Neural progenitor cell (in vitro differentiated cells): ENCODE data around the gene GNMT. TPM values are rescaled to one million over a fixed set of nuclear protein-coding genes. Genes with fewer than 3 reads are reported as not detected.

Experiments
- DNase-seq: peaks from one replicate; pipeline ENCODE4 v3.0.0-alpha.2; 2016; ENCODE audit warnings: low spot score
- H2AFZ ChIP-seq: fragments of 200-600 bp; sonication (generic); replicated peaks from 2 replicates; pipeline ENCODE4 v1.6.1; 2016; ENCODE audit warnings: antibody characterized with exemption
- H3F3A ChIP-seq: fragments of 200-600 bp; sonication (generic); 2 replicates; pipeline ENCODE4 v1.6.1; 2016; ENCODE audit warnings: antibody characterized with exemption, low read depth
- H3K27ac ChIP-seq: fragments of 200-600 bp; sonication (generic); 2 replicates; pipeline ENCODE4 v1.5.1; 2016; ENCODE audit warnings: mild to moderate bottlenecking
- H3K27me3 ChIP-seq: fragments of 200-600 bp; sonication (generic); 2 replicates; pipeline ENCODE4 v1.6.1; 2016; ENCODE audit warnings: mild to moderate bottlenecking, moderate library complexity
- H3K36me3 ChIP-seq: fragments of 200-600 bp; sonication (generic); 2 replicates; pipeline ENCODE4 v1.5.1; 2016
- H3K4me1 ChIP-seq: fragments of 200-600 bp; sonication (generic); 2 replicates; pipeline ENCODE4 v1.6.1; 2016; ENCODE audit warnings: mixed run types
- H3K4me2 ChIP-seq: fragments of 200-600 bp; sonication (generic); 2 replicates; pipeline ENCODE4 v1.6.1; 2016
- H3K4me3 ChIP-seq: fragments of 200-600 bp; sonication (generic); 2 replicates; pipeline ENCODE4 v1.5.1; 2016
- H3K79me2 ChIP-seq: fragments of 200-600 bp; sonication (generic); 2 replicates; pipeline ENCODE4 v1.6.1; 2016; ENCODE audit warnings: low read depth
- H3K9ac ChIP-seq: fragments of 200-600 bp; sonication (generic); 2 replicates; pipeline ENCODE4 v1.6.1; 2016
- H3K9me3 ChIP-seq: fragments of 200-600 bp; sonication (generic); 2 replicates; pipeline ENCODE4 v1.5.1; 2016; ENCODE audit warnings: low read depth
- H4K20me1 ChIP-seq: fragments of 200-600 bp; sonication (generic); 2 replicates; pipeline ENCODE4 v1.6.1; 2016; ENCODE audit warnings: low read depth
- H3K27ac Mint-ChIP-seq: 3 replicates; pipeline ENCODE4 v1.8.0; 2021; ENCODE audit warnings: mixed read lengths
- H3K27me3 Mint-ChIP-seq: 2 replicates; pipeline ENCODE4 v1.8.0; 2022; ENCODE audit warnings: low read depth, mild to moderate bottlenecking, inconsistent platforms, moderate library complexity, mixed read lengths; ENCODE audit not compliant: insufficient read depth
- H3K36me3 Mint-ChIP-seq: 3 replicates; pipeline ENCODE4 v1.8.0; 2021; ENCODE audit warnings: mixed read lengths
- H3K4me1 Mint-ChIP-seq: 3 replicates; pipeline ENCODE4 v1.8.0; 2021; ENCODE audit warnings: mixed read lengths
- H3K4me3 Mint-ChIP-seq: 3 replicates; pipeline ENCODE4 v1.8.0; 2021; ENCODE audit warnings: mild to moderate bottlenecking, moderate library complexity, mixed read lengths
- H3K9me3 Mint-ChIP-seq: 3 replicates; pipeline ENCODE4 v1.8.0; 2020; ENCODE audit warnings: mixed read lengths
- EZH2 ChIP-seq: fragments of 200-600 bp; sonication (generic); IDR thresholded peaks from 2 replicates; pipeline ENCODE4 v1.6.1; 2017; ENCODE audit warnings: antibody characterized with exemption, mild to moderate bottlenecking, moderate library complexity
- EZH2phosphoT487 ChIP-seq: fragments of 200-600 bp; sonication (generic); IDR thresholded peaks from 2 replicates; pipeline ENCODE4 v1.6.1; 2017; ENCODE audit warnings: antibody characterized with exemption
- total RNA-seq: library from RNA; depleted of rRNA; stranded (reverse); fragments of >200 nt; gene quantifications from 2 replicates; pipeline ENCODE4 v1.2.3, GENCODE V29; 2015; ENCODE audit warnings: low replicate concordance
- TF ChIP-seq, protein P1 (sequence below): fragments of 200-600 bp; sonication (generic); IDR thresholded peaks from 2 replicates; pipeline ENCODE4 v1.5.1; 2017; ENCODE audit warnings: antibody characterized with exemption, mild to moderate bottlenecking

Gene GNMT
- total RNA-seq, 1 donor from 2014 or later, result not detected

DNA sequence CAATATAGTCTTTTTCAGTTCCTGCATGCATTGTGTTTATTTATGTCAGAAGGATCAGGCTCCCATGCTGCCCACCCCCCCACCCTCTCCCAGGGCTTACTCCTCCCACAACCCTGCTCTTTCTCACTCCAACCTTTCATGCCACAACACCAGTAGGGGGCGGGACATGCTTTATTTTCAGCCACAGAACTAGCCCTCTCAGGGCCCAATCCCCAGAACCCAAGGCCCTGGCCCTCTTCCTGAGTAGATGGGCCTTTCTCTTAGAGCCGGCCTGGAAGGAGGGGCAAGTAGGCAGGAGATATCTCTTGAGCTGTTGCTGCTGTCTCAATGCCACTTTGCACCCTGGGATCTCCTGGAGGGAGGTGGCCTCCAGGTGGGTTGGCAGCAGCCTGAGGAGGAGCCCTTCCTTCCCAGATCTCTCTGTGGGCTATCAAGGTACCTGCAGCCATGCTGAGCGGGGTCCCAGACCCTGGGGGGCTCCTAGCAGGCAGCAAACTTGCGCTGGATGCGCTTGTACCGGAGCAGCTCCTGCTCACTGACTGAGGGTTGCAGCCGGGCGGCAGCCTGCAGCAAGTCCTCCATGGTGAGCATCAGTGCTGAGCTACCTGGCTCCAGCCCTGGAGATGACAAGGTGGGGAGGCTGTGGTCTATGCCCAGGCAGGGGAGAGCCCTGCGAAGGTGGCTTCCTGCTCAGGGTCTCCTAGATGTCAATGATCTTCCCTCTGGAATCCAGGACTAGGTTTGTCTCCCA lies 3.5 kb downstream of the GNMT start:
- TF ChIP-seq, protein P1, sequence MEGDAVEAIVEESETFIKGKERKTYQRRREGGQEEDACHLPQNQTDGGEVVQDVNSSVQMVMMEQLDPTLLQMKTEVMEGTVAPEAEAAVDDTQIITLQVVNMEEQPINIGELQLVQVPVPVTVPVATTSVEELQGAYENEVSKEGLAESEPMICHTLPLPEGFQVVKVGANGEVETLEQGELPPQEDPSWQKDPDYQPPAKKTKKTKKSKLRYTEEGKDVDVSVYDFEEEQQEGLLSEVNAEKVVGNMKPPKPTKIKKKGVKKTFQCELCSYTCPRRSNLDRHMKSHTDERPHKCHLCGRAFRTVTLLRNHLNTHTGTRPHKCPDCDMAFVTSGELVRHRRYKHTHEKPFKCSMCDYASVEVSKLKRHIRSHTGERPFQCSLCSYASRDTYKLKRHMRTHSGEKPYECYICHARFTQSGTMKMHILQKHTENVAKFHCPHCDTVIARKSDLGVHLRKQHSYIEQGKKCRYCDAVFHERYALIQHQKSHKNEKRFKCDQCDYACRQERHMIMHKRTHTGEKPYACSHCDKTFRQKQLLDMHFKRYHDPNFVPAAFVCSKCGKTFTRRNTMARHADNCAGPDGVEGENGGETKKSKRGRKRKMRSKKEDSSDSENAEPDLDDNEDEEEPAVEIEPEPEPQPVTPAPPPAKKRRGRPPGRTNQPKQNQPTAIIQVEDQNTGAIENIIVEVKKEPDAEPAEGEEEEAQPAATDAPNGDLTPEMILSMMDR, result peak; percentile 57
- TF ChIP-seq EZH2, result no peak
- TF ChIP-seq EZH2phosphoT487, result no peak
- peaks cover 7% of the 10 kb centered on the region for H3K36me3 Mint-ChIP-seq
- DNase-seq, result peak; percentile 84

DNA sequence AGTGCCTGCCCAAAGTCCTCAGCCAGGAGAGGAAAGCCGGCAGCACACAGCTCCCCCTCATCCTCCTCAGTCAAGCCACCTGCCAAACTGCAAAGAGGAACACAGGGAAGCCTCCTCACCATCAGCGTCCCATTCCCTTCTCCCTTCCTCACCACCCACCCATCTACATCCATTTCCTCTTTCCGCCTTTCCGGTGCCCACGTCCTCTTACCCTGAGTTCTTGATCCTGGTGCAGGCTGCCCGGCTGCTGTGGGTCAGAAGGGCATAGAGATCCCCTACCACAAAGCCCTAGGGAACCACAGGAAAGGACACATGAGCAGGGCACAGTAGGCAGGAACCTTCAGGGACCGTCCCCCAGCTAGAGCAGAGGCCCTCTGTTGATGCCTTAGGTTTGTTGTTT lies 6.0 kb downstream of the GNMT start:
- H3K4me1 ChIP-seq, result peaks cover 4% of the 10 kb centered on the region
- H3K4me2 ChIP-seq, result no peak overlapping the region
- H4K20me1 ChIP-seq, result no peaks in the 10 kb centered on the region
- no peak overlapping the region for H3K4me3 ChIP-seq
- H3K27ac ChIP-seq, result no peak overlapping the region
- H3K27ac Mint-ChIP-seq, result no peak overlapping the region
- no peaks in the 10 kb centered on the region for H3K36me3 ChIP-seq
- no peak overlapping the region for H3K9ac ChIP-seq
- H2AFZ ChIP-seq, result no peak overlapping the region
- no peaks in the 10 kb centered on the region for H3K79me2 ChIP-seq
- H3K9me3 Mint-ChIP-seq, result no peaks in the 10 kb centered on the region
- H3K27me3 Mint-ChIP-seq, result peaks cover 6% of the 10 kb centered on the region
- no peaks in the 10 kb centered on the region for H3K9me3 ChIP-seq
- H3K4me1 Mint-ChIP-seq, result peaks cover 1% of the 10 kb centered on the region
- H3K4me3 Mint-ChIP-seq, result no peak overlapping the region
- TF ChIP-seq EZH2 (no peak), EZH2phosphoT487 (no peak)
- TF ChIP-seq, protein P1, result no peak
- DNase-seq, result no peak
- H3K27me3 ChIP-seq, result peaks cover 4% of the 10 kb centered on the region
- peaks cover 8% of the 10 kb centered on the region for H3F3A ChIP-seq
- H3K36me3 Mint-ChIP-seq, result peaks cover 9% of the 10 kb centered on the region

More for the DNA sequence above, 3.5 kb downstream of the GNMT start:
- no peak overlapping the region for H3K4me2 ChIP-seq
- no peak overlapping the region for H3K4me3 ChIP-seq
- no peaks in the 10 kb centered on the region for H3K9me3 ChIP-seq
- H3K79me2 ChIP-seq, result no peaks in the 10 kb centered on the region
- H3K9me3 Mint-ChIP-seq, result no peaks in the 10 kb centered on the region
- H3K27ac Mint-ChIP-seq, result no peak overlapping the region
- peaks cover 11% of the 10 kb centered on the region for H3K4me1 Mint-ChIP-seq
- no peaks in the 10 kb centered on the region for H3K36me3 ChIP-seq
- peaks cover 30% of the 10 kb centered on the region for H3K27me3 ChIP-seq
- no peaks in the 10 kb centered on the region for H4K20me1 ChIP-seq
- peaks cover 23% of the 10 kb centered on the region for H3K27me3 Mint-ChIP-seq
- peaks cover 4% of the 10 kb centered on the region for H3K4me1 ChIP-seq
- peaks cover 27% of the 10 kb centered on the region for H3F3A ChIP-seq
- peak overlapping the region; percentile 61 for H3K4me3 Mint-ChIP-seq
- no peak overlapping the region for H3K27ac ChIP-seq
- H3K9ac ChIP-seq, result no peak overlapping the region
- H2AFZ ChIP-seq, result no peak overlapping the region

DNA sequence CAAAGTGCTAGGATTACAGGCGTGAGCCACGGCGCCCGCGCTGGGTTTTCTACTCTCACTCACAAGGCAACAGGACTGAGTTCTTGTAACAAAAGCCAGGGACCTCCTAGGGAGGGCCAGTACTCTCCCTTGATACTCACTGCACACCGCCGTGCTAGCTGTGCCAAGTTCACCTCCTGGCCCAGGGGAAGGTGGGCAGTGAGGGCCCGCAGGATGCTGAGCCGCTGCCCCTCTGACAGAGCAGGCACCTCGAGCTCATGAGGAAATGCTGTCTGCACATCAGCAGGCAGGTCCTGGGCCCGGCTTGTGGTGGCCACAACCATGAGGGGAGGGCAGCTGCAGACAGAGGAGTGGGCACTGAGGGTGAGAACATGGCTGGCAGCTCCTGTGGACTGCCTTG lies 6.7 kb downstream of the GNMT start:
- H3K9ac ChIP-seq, result no peak overlapping the region
- no peak overlapping the region for H3K4me3 ChIP-seq
- H3K9me3 ChIP-seq, result no peaks in the 10 kb centered on the region
- no peak overlapping the region for H2AFZ ChIP-seq
- Mint-ChIP-seq H3K4me1 (peaks cover 3% of the 10 kb centered on the region), H3K27me3 (peaks cover under 1% of the 10 kb centered on the region), H3K4me3 (no peak overlapping the region), H3K27ac (no peak overlapping the region), H3K36me3 (peaks cover 4% of the 10 kb centered on the region), H3K9me3 (no peaks in the 10 kb centered on the region)
- TF ChIP-seq, protein P1, result no peak
- TF ChIP-seq EZH2phosphoT487, result no peak
- TF ChIP-seq EZH2, result no peak
- no peaks in the 10 kb centered on the region for H3K36me3 ChIP-seq
- no peaks in the 10 kb centered on the region for H3K27me3 ChIP-seq
- H3K4me2 ChIP-seq, result no peak overlapping the region
- no peak overlapping the region for H3K27ac ChIP-seq
- DNase-seq, result no peak
- H3K4me1 ChIP-seq, result peaks cover 4% of the 10 kb centered on the region
- H3K79me2 ChIP-seq, result no peaks in the 10 kb centered on the region
- peaks cover 3% of the 10 kb centered on the region for H3F3A ChIP-seq
- H4K20me1 ChIP-seq, result no peaks in the 10 kb centered on the region
